ENCODE results near the gene AGFG2. TPM values are rescaled to one million over a fixed set of nuclear protein-coding genes. Genes with fewer than 3 reads are reported as not detected.

The AGFG2 gene
- total RNA-seq, 1 donor from 2014 or later = 10.3 TPM

DNA sequence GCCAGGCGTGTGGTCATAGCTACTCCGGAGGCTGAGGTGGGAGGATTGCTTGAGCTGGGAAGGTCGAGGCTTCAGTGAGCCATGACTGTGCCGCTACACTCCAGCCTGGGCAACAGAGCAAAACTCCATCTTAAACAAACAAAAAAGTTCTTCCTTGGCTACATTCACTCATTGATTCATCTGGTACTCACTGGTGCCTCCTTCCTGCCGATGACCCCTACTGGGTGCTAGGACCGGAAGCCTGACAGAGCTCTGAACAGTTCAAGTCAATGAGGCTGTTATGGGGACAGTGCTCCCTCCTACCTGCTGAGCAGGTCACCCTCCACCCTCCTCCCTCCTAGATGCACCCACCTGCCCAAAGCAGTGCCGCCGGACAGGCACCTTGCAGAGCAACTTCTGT lies 68.1 kb downstream of the AGFG2 start:
- no peaks in the 10 kb centered on the region for H3K9me3 Mint-ChIP-seq (ENCODE audit: low read depth)
- TF ChIP-seq, protein P1, sequence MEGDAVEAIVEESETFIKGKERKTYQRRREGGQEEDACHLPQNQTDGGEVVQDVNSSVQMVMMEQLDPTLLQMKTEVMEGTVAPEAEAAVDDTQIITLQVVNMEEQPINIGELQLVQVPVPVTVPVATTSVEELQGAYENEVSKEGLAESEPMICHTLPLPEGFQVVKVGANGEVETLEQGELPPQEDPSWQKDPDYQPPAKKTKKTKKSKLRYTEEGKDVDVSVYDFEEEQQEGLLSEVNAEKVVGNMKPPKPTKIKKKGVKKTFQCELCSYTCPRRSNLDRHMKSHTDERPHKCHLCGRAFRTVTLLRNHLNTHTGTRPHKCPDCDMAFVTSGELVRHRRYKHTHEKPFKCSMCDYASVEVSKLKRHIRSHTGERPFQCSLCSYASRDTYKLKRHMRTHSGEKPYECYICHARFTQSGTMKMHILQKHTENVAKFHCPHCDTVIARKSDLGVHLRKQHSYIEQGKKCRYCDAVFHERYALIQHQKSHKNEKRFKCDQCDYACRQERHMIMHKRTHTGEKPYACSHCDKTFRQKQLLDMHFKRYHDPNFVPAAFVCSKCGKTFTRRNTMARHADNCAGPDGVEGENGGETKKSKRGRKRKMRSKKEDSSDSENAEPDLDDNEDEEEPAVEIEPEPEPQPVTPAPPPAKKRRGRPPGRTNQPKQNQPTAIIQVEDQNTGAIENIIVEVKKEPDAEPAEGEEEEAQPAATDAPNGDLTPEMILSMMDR (IDR thresholded peaks at IDR 0.05; ENCODE audit: unreplicated experiment) = no peak
- H3K36me3 Mint-ChIP-seq (ENCODE audit: insufficient read depth) = no peaks in the 10 kb centered on the region
- DNase-seq (ENCODE audit: low spot score, unreplicated experiment) = no peak
- no peak overlapping the region for H3K4me3 Mint-ChIP-seq (ENCODE audit: low read depth)
- H3K27me3 Mint-ChIP-seq = peaks cover 25% of the 10 kb centered on the region
- peaks cover 15% of the 10 kb centered on the region for H3K4me1 Mint-ChIP-seq (ENCODE audit: low read depth)
- no peak overlapping the region for H3K27ac Mint-ChIP-seq

DNA sequence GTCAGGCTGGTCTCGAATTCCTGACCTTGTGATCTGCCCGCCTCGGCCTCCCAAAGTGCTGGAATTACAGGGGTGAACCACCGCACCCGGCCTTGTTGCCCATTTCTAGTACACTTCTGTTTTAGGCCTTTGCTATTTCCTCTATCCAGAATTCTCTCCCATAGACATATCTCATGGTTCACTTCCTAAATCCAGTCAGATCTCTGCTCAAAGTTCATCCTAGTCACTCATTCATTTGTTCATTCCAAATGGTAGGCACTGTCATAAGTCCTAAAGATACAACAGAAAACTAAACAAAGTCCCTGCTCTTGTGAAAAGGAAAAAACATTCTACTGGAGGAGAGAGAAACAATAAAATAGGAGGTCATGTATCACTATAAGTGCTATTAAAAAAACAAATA lies 71.0 kb downstream of the AGFG2 start:
- Mint-ChIP-seq H3K4me3 (ENCODE audit: low read depth) (peak overlapping the region; percentile 0), H3K27me3 (peaks cover 22% of the 10 kb centered on the region), H3K36me3 (ENCODE audit: insufficient read depth) (peaks cover 2% of the 10 kb centered on the region), H3K27ac (no peak overlapping the region), H3K4me1 (ENCODE audit: low read depth) (peaks cover 7% of the 10 kb centered on the region), H3K9me3 (ENCODE audit: low read depth) (no peaks in the 10 kb centered on the region)
- no peak for DNase-seq (ENCODE audit: low spot score, unreplicated experiment)
- TF ChIP-seq, protein P1 (IDR thresholded peaks at IDR 0.05; ENCODE audit: unreplicated experiment) = no peak

DNA sequence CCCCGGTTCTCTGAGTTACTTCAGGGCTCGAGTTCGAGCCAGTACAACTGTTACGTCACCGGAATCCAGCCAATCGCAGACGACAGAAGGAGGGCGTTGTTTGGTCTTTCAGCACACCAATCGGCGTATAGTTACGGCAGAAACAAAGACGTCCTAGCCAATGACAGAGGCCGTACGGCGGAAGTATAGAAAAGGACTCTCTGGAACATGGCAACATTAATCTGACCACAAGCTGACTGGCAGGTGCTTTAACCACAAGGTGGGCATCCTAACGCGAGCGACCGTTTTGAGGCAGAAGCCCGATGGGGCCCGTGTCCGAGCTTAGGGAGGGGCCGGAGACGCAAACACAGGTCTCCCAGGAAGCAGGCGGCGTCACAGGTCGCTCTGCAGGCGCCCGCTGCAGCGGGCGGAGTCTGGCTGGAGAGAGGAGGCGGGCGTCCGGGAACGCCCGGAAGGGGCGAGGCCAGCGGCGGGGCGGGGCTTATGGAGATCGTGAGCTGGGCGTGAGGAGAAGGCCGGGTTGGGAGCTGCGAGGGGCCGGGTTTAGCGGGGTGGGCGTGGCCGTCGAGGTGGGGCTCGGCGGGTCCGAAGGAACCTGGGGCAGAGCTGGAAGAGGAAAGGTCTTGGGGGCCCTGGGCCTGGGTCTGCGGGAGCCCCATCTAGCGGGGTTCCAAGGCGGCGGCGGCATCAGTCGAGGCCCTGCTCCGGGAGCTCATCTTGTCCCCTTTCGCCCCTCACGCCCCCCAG lies 73.2 kb downstream of the AGFG2 start, which contains the start of gene MOSPD3:
MOSPD3 (plus strand) TSS at position 558 of the 747 bp plus-strand sequence. CDS start 252 bp downstream, outside the sequence.
- peak; percentile 97 for DNase-seq (ENCODE audit: low spot score, unreplicated experiment)
- H3K4me1 Mint-ChIP-seq (ENCODE audit: low read depth) = peaks cover 3% of the 10 kb centered on the region
- TF ChIP-seq, protein P1 (IDR thresholded peaks at IDR 0.05; ENCODE audit: unreplicated experiment) = no peak
- H3K4me3 Mint-ChIP-seq (ENCODE audit: low read depth) = peak within 1 kb of the TSS; percentile 99
- peaks cover 5% of the 10 kb centered on the region for H3K36me3 Mint-ChIP-seq (ENCODE audit: insufficient read depth)
- H3K27me3 Mint-ChIP-seq = peaks cover 6% of the 10 kb centered on the region
- H3K9me3 Mint-ChIP-seq (ENCODE audit: low read depth) = no peaks in the 10 kb centered on the region
- peak within 1 kb of the TSS; percentile 100 for H3K27ac Mint-ChIP-seq

DNA sequence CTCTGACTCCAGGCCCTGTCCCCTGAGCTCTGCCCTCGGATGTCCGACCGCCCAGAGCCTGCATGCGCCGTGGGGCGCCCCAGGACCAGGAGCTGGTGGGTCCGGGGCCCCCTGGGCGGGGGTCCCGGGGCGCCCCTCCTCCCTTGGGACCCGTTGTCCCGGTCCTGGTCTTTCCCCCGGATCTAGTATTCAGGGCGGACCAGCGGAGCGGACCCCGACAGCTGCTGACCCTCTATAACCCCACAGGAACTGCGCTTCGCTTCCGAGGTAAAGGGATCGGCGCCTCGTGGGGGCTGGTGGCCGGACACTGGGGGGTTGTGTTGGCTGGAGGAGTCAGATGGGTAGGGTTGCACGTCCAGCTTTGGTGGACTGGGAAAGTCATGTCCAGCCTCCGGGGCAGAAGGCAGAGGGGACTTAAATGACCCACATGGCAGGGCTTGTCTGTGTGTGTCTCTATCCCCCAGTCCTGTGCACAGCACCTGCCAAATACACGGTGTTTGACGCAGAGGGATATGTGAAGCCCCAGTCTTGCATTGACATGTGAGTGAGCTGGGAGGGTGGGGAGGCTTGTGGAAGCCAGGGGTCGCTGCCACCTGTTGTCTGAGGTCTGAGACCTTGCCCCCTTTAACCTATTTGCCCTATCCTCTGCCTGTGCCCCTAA lies 73.9 kb downstream of the AGFG2 start:
- DNase-seq (ENCODE audit: low spot score, unreplicated experiment) = peak; percentile 27
- no peaks in the 10 kb centered on the region for H3K27me3 Mint-ChIP-seq
- no peaks in the 10 kb centered on the region for H3K9me3 Mint-ChIP-seq (ENCODE audit: low read depth)
- peaks cover 5% of the 10 kb centered on the region for H3K36me3 Mint-ChIP-seq (ENCODE audit: insufficient read depth)
- peak overlapping the region; percentile 33 for H3K27ac Mint-ChIP-seq
- H3K4me3 Mint-ChIP-seq (ENCODE audit: low read depth) = peak overlapping the region; percentile 99
- H3K4me1 Mint-ChIP-seq (ENCODE audit: low read depth) = peaks cover 3% of the 10 kb centered on the region
- TF ChIP-seq, protein P1 (IDR thresholded peaks at IDR 0.05; ENCODE audit: unreplicated experiment) = peak; percentile 22

GRCh38 chr7:100613412-100614175 lies 74.6 kb downstream of the AGFG2 start:
- no peak for DNase-seq (ENCODE audit: low spot score, unreplicated experiment)
- Mint-ChIP-seq H3K36me3 (ENCODE audit: insufficient read depth) (peaks cover 5% of the 10 kb centered on the region), H3K4me1 (ENCODE audit: low read depth) (peaks cover 3% of the 10 kb centered on the region), H3K4me3 (ENCODE audit: low read depth) (peak overlapping the region; percentile 99), H3K27ac (no peak overlapping the region), H3K27me3 (no peaks in the 10 kb centered on the region), H3K9me3 (ENCODE audit: low read depth) (no peaks in the 10 kb centered on the region)
- TF ChIP-seq, protein P1 (IDR thresholded peaks at IDR 0.05; ENCODE audit: unreplicated experiment) = no peak

All from progenitor cell of endocrine pancreas (in vitro differentiated cells).